ENCODE measurements around the gene SAT1.

GRCh38 chrX:23797371-23798128 lies 14.6 kb downstream of the SAT1 start:
- TF ChIP-seq POLR2AphosphoS5 (IDR thresholded peaks at IDR 0.05) (no peak), CTCF (IDR thresholded peaks at IDR 0.05) (no peak), POLR2A (IDR thresholded peaks at IDR 0.05) (no peak)
